Measurements from ENCODE around the gene TMEM54.

DNA sequence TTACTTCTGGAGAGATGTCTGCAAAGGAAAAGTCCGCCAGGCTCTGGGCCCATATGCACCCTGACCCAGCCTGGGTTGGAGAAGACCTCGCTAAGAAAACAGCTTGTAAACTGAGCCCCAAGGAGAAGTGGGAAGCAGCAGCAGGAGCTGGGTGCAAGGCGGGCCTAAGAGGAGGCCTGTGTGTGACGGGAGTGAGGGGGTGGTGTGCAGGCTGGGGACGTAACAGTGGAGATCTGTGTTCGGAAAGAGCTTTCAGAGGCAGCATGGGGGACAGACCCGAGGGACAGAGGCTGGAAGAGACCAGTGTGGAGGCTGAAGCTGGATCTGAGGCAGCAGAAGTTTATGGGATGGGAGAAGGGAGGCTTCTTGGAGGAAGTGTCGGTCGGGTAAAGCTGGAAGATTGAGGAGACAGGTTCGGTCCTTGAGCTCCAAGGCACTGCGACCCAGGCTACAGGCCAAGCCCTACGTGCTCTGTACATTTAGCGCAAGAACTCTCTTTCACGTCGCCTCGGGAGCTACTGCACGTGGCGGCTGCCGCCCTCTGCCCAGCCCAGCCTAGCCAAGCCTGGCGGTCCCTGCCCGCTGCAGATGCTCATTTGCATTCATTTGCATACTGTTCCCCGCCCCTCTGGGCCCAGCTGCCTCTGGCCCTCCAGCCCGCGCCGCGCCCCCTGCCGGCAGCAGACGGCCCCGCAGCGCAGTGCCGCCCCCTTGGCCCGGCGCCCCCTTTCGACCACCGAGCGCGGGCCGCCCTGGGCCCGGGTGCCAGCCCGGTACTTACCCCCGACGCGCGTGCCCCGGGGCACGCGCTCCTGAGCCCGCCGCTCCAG, 8.6 kb downstream of the TMEM54 start:
- TF ChIP-seq, protein P1, sequence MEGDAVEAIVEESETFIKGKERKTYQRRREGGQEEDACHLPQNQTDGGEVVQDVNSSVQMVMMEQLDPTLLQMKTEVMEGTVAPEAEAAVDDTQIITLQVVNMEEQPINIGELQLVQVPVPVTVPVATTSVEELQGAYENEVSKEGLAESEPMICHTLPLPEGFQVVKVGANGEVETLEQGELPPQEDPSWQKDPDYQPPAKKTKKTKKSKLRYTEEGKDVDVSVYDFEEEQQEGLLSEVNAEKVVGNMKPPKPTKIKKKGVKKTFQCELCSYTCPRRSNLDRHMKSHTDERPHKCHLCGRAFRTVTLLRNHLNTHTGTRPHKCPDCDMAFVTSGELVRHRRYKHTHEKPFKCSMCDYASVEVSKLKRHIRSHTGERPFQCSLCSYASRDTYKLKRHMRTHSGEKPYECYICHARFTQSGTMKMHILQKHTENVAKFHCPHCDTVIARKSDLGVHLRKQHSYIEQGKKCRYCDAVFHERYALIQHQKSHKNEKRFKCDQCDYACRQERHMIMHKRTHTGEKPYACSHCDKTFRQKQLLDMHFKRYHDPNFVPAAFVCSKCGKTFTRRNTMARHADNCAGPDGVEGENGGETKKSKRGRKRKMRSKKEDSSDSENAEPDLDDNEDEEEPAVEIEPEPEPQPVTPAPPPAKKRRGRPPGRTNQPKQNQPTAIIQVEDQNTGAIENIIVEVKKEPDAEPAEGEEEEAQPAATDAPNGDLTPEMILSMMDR (IDR thresholded peaks at IDR 0.05; ENCODE audit: insufficient read depth, low read length): no peak
- TF ChIP-seq POLR2AphosphoS5 (IDR thresholded peaks at IDR 0.05; ENCODE audit: low read depth) (no peak), GABPA (IDR thresholded peaks at IDR 0.05; ENCODE audit: low read depth) (no peak)
